Activated CD8-positive, alpha-beta T cell treated with anti-CD3 and anti-CD28 coated beads for 36 hours (primary cell): ENCODE data around the gene ARF6. TPM values are rescaled to one million over a fixed set of nuclear protein-coding genes. Genes with fewer than 3 reads are reported as not detected.

ENCODE experiments used
- ATAC-seq: fragments of 200-7000 bp; cut with Tn5 transposase; one replicate; pipeline ENCODE4 v1.10.0; 2021; ENCODE audit warnings: mild to moderate bottlenecking, moderate library complexity
- CTCF ChIA-PET: fragments of 350-600 bp; sonication (Branson Sonifier 250); formaldehyde crosslinking; loops from one replicate; lab custom pipeline; 2021; ENCODE audit warnings: antibody characterized with exemption; lab: Charles Lee
- POLR2A ChIA-PET: fragments of 350-600 bp; sonication (Branson Sonifier 250); formaldehyde crosslinking; loops from one replicate; lab custom pipeline; 2021; ENCODE audit warnings: antibody characterized with exemption; lab: Charles Lee
- DNase-seq: peaks from one replicate; pipeline ENCODE4 v3.0.0-alpha.2; 2020
- H3K27ac Mint-ChIP-seq: one replicate; pipeline ENCODE4 v1.8.0; 2021; ENCODE audit warnings: mild to moderate bottlenecking, mixed read lengths
- H3K27me3 Mint-ChIP-seq: one replicate; pipeline ENCODE4 v1.8.0; 2021; ENCODE audit warnings: mixed read lengths
- H3K36me3 Mint-ChIP-seq: one replicate; pipeline ENCODE4 v1.8.0; 2021; ENCODE audit warnings: low read depth, mixed read lengths
- H3K4me1 Mint-ChIP-seq: one replicate; pipeline ENCODE4 v1.8.0; 2021; ENCODE audit warnings: low read depth, mixed read lengths
- H3K4me3 Mint-ChIP-seq: one replicate; pipeline ENCODE4 v1.8.0; 2021; ENCODE audit warnings: mild to moderate bottlenecking, moderate library complexity, mixed read lengths
- H3K9me3 Mint-ChIP-seq: one replicate; pipeline ENCODE4 v1.8.0; 2021; ENCODE audit warnings: mixed read lengths
- intact Hi-C: fragments of 100-400 bp; cut with micrococcal nuclease; formaldehyde crosslinking; loops from one replicate; pipeline ENCODE4 v1.10.0; 2022
- total RNA-seq, 2 experiments: library from RNA; stranded (reverse); gene quantifications; one replicate each; pipeline ENCODE4 v1.2.3, GENCODE V29; 2021
- TF ChIP-seq, protein P1 (sequence below): fragments of 200-600 bp; IDR thresholded peaks from one replicate; pipeline ENCODE4 v1.8.0; 2022; ENCODE audit warnings: antibody characterized with exemption, mild to moderate bottlenecking

The ARF6 gene
- total RNA-seq, 2 experiments from 2014 or later: 170 TPM

DNA sequence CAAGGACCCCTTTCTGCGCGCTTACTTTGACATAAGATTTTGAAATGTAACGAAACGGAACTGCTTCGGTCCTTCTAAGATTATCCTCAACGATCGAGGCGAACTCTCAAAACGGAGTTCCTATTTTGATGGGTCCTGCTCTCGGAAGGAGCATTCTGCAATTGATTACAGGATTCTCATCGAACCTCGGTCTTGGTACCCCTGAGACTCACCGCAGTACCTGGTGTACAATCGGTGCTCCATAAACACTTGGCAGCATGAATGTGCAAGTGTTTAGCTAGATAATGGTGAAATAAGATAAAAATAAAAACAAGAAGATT, 39.8 kb upstream of the ARF6 start:
- Mint-ChIP-seq H3K27ac (peak overlapping the region; percentile 97), H3K36me3 (peaks cover 18% of the 10 kb centered on the region), H3K4me3 (peak overlapping the region; percentile 97), H3K4me1 (peaks cover 35% of the 10 kb centered on the region), H3K27me3 (no peaks in the 10 kb centered on the region), H3K9me3 (no peaks in the 10 kb centered on the region)
- TF ChIP-seq, protein P1, sequence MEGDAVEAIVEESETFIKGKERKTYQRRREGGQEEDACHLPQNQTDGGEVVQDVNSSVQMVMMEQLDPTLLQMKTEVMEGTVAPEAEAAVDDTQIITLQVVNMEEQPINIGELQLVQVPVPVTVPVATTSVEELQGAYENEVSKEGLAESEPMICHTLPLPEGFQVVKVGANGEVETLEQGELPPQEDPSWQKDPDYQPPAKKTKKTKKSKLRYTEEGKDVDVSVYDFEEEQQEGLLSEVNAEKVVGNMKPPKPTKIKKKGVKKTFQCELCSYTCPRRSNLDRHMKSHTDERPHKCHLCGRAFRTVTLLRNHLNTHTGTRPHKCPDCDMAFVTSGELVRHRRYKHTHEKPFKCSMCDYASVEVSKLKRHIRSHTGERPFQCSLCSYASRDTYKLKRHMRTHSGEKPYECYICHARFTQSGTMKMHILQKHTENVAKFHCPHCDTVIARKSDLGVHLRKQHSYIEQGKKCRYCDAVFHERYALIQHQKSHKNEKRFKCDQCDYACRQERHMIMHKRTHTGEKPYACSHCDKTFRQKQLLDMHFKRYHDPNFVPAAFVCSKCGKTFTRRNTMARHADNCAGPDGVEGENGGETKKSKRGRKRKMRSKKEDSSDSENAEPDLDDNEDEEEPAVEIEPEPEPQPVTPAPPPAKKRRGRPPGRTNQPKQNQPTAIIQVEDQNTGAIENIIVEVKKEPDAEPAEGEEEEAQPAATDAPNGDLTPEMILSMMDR: peak; percentile 24
- intact Hi-C loops: no loop called here
- POLR2A ChIA-PET: interaction anchor here (0.6 to 6.8 kb wide), 9 partner anchors 10 to 267 kb away, joined by 3 to 65 read pairs (median 7); partner anchors contain the start of genes ARF6, DNAAF2, MGAT2 and POLE2
- CTCF ChIA-PET: interaction anchor here (0.6 to 4.8 kb wide), 29 partner anchors 10 to 391 kb away, joined by 3 to 139 read pairs (median 5); partner anchors contain the start of genes DNAAF2 and VCPKMT
- ATAC-seq: peak; percentile 11
- no peak for DNase-seq

GRCh38 chr14:49853572-49854375, 39.1 kb upstream of the ARF6 start:
- CTCF ChIA-PET: interaction anchor here (0.6 to 4.8 kb wide), 19 partner anchors 9 to 261 kb away, joined by 3 to 139 read pairs (median 5); partner anchors contain the start of gene DNAAF2

GRCh38 chr14:49857427-49858003, 35.4 kb upstream of the ARF6 start:
- ATAC-seq: no peak
- intact Hi-C loops: no loop called here
- H3K27me3 Mint-ChIP-seq: no peaks in the 10 kb centered on the region
- ChIA-PET POLR2A (no interaction called here), CTCF (interaction anchor here (0.8 to 1.6 kb wide), 6 partner anchors 10 to 259 kb away, joined by 3 to 7 read pairs (median 4); partner anchors contain the start of gene VCPKMT)
- no peak for DNase-seq
- no peaks in the 10 kb centered on the region for H3K9me3 Mint-ChIP-seq
- no peak overlapping the region for H3K4me3 Mint-ChIP-seq
- peaks cover 26% of the 10 kb centered on the region for H3K4me1 Mint-ChIP-seq
- H3K36me3 Mint-ChIP-seq: no peaks in the 10 kb centered on the region
- no peak overlapping the region for H3K27ac Mint-ChIP-seq
- TF ChIP-seq, protein P1: no peak

More at GRCh38 chr14:49853572-49854375, 39.1 kb upstream of the ARF6 start:
- TF ChIP-seq, protein P1: peak; percentile 52
- H3K27ac Mint-ChIP-seq: peak overlapping the region; percentile 97
- no peaks in the 10 kb centered on the region for H3K9me3 Mint-ChIP-seq
- H3K4me3 Mint-ChIP-seq: peak overlapping the region; percentile 97
- peak; percentile 50 for ATAC-seq
- peak; percentile 81 for DNase-seq
- H3K27me3 Mint-ChIP-seq: no peaks in the 10 kb centered on the region
- intact Hi-C loops: no loop called here
- H3K4me1 Mint-ChIP-seq: peaks cover 40% of the 10 kb centered on the region
- POLR2A ChIA-PET: interaction anchor here (0.6 to 6.8 kb wide), 5 partner anchors 10 to 268 kb away, joined by 3 to 65 read pairs (median 5); partner anchors contain the start of genes DNAAF2 and RPS29
- peaks cover 18% of the 10 kb centered on the region for H3K36me3 Mint-ChIP-seq

DNA sequence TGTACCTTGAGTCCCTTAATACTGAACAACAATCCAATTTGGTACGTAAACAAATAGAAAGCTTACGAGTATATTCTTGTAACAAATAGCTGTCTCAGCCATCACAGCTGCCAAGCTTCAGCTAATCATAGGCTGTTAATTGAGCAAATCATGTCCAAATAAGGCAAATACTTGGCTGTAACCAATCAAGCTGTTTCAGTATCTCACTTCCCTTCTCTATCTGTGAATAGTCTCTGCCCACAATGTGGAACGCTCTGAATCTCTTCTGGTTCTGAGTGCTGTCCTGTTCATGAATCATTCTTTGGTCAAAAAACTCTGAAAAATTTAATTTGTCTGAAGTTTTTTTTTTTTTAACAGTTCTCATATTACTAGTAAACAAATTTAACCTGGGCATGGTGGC, 34.5 kb upstream of the ARF6 start:
- CTCF ChIA-PET: interaction anchor here (1.2 to 1.6 kb wide), 5 partner anchors 11 to 254 kb away, joined by 3 to 7 read pairs (median 4); no protein-coding TSS in a partner anchor
- H3K9me3 Mint-ChIP-seq: no peaks in the 10 kb centered on the region
- peaks cover 2% of the 10 kb centered on the region for H3K27me3 Mint-ChIP-seq
- ATAC-seq (peak; percentile 7), DNase-seq (peak; percentile 41)
- no peak overlapping the region for H3K4me3 Mint-ChIP-seq
- TF ChIP-seq, protein P1: no peak
- intact Hi-C loops: no loop called here
- H3K4me1 Mint-ChIP-seq: peaks cover 28% of the 10 kb centered on the region
- H3K36me3 Mint-ChIP-seq: peaks cover 7% of the 10 kb centered on the region
- POLR2A ChIA-PET: interaction anchor here (0.6 to 0.8 kb wide), 3 partner anchors 145 to 272 kb away, joined by 3 to 4 read pairs (median 3); partner anchors contain the start of genes RPS29 and VCPKMT
- no peak overlapping the region for H3K27ac Mint-ChIP-seq
